HepG2 (cell line): ENCODE measurements around the gene AUNIP. TPM values are rescaled to one million over a fixed set of nuclear protein-coding genes. Genes with fewer than 3 reads are reported as not detected.

Experiments used
- ATAC-seq: fragments of 200-7000 bp; cut with Tn5 transposase; 3 replicates; pipeline ENCODE4 v1.9.1; 2020; ENCODE audit warnings: mild to moderate bottlenecking, moderate library complexity
- BruUV-seq: library from RNA; stranded (reverse); fragments of 400-500 nt; replicated peaks from 2 replicates; lab custom pipeline; 2021; lab: Mats Ljungman, UMichigan
- CTCF ChIA-PET: fragments of 300-600 bp; formaldehyde crosslinking; extraction: SDS; loops from one replicate; lab custom pipeline; 2021; ENCODE audit warnings: low total read pairs, inconsistent platforms, low intra/inter-chr PET ratio; lab: Yijun Ruan, JAX
- POLR2A ChIA-PET: fragments of 350-600 bp; sonication (Branson Sonifier 250); formaldehyde crosslinking; loops from one replicate; lab custom pipeline; 2020; ENCODE audit warnings: antibody characterized with exemption, inconsistent platforms; lab: Yijun Ruan, JAX
- DNase-seq: peaks from one replicate; pipeline ENCODE4 v3.0.0-alpha.2; 2015; ENCODE audit warnings: low spot score
- FAIRE-seq: peaks from 3 replicates; lab custom pipeline; 2011; peaks lifted over from hg19 to GRCh38; lab: Jason Lieb, UNC
- H2AFZ ChIP-seq: one replicate; pipeline ENCODE4 v1.6.1; 2011; ENCODE audit warnings: low read length, inconsistent platforms
- H3K27ac ChIP-seq: fragments of 300-600 bp; 3 replicates; pipeline ENCODE4 v1.8.0; 2011; ENCODE audit warnings: mixed run types, mild to moderate bottlenecking, mixed read lengths, low read length, inconsistent platforms; ENCODE audit not compliant: insufficient read depth; ENCODE audit errors: extremely low read length
- H3K27me3 ChIP-seq, 2 experiments: fragments of 200-600 bp in 1 of 2; 2 replicates in 1 of 2; 3 replicates in 1 of 2; pipeline versions ENCODE4 v1.6.0 to v1.8.0; 2011; ENCODE audit warnings: low read length in 2 of 2, mild to moderate bottlenecking in 2 of 2, moderate library complexity in 2 of 2, inconsistent platforms in 1 of 2; ENCODE audit not compliant: insufficient read depth in 2 of 2, control insufficient read depth in 1 of 2
- H3K36me3 ChIP-seq, 2 experiments: fragments of 200-600 bp in 1 of 2; replicated peaks in 1 of 2; 2 replicates in 1 of 2; 3 replicates in 1 of 2; pipeline versions ENCODE4 v1.5.1 to v1.8.0; 2011; ENCODE audit warnings: low read length in 2 of 2, inconsistent platforms in 1 of 2; ENCODE audit not compliant: insufficient read depth in 2 of 2, control insufficient read depth in 1 of 2
- H3K4me1 ChIP-seq: 2 replicates; pipeline ENCODE4 v1.5.1; 2012; ENCODE audit warnings: low read length, inconsistent platforms; ENCODE audit not compliant: insufficient read depth
- H3K4me2 ChIP-seq: 2 replicates; pipeline ENCODE4 v1.6.0; 2011; ENCODE audit warnings: low read depth, low read length, inconsistent platforms
- H3K4me3 ChIP-seq, 3 experiments: fragments of 200-600 bp in 1 of 3; sonication (generic), shearing (Covaris generic) in 1 of 3; replicated peaks in 1 of 3; 2 replicates each; pipeline ENCODE4 v1.5.1; 2011 to 2016; ENCODE audit warnings: low read length in 3 of 3, inconsistent platforms in 2 of 3, low read depth in 2 of 3, mild to moderate bottlenecking in 2 of 3, control low read depth in 1 of 3, mixed read lengths in 1 of 3; ENCODE audit not compliant: insufficient read depth in 1 of 3
- H3K79me2 ChIP-seq: one replicate; pipeline ENCODE4 v1.6.1; 2011; ENCODE audit warnings: low read length, inconsistent platforms; ENCODE audit not compliant: insufficient read depth
- H3K9ac ChIP-seq: 2 replicates; pipeline ENCODE4 v1.6.0; 2011; ENCODE audit warnings: mild to moderate bottlenecking, low read depth, low read length, inconsistent platforms; ENCODE audit not compliant: insufficient read depth
- H3K9me3 ChIP-seq: 2 replicates; pipeline ENCODE4 v1.5.1; 2012; ENCODE audit warnings: mild to moderate bottlenecking, low read length
- H4K20me1 ChIP-seq: 2 replicates; pipeline ENCODE4 v1.6.0; 2011; ENCODE audit warnings: inconsistent platforms, mild to moderate bottlenecking, low read length, moderate library complexity; ENCODE audit not compliant: insufficient read depth
- ATAD3A ChIP-seq: sonication (generic); formaldehyde crosslinking; IDR thresholded peaks from 2 replicates; pipeline ENCODE4 v1.4.0; 2020; ENCODE audit warnings: missing genetic modification reagents
- EP300 ChIP-seq, 3 experiments: sonication (generic) in 1 of 3; formaldehyde crosslinking in 1 of 3; IDR thresholded peaks; 2 replicates each; pipeline versions ENCODE4 v1.5.1 to v1.6.1; 2011 to 2020; ENCODE audit warnings: low read depth in 2 of 3, low read length in 2 of 3, borderline replicate concordance in 1 of 3, improper control_type of control experiment in 1 of 3, mild to moderate bottlenecking in 1 of 3, missing genetic modification reagents in 1 of 3, moderate library complexity in 1 of 3
- FOXA1 ChIP-seq, 2 experiments: fragments of 450-650 bp in 1 of 2; sonication (generic) in 1 of 2; formaldehyde crosslinking in 1 of 2; IDR thresholded peaks; 2 replicates each; pipeline versions ENCODE4 v1.4.0 to v1.6.1; 2016 to 2020; ENCODE audit warnings: missing genetic modification reagents in 1 of 2
- GFI1 ChIP-seq: sonication (generic); formaldehyde crosslinking; IDR thresholded peaks from 2 replicates; pipeline ENCODE4 v1.5.0; 2020; ENCODE audit warnings: missing genetic modification reagents, mild to moderate bottlenecking, borderline replicate concordance
- MAX ChIP-seq: IDR thresholded peaks from 2 replicates; pipeline ENCODE4 v1.6.1; 2012; ENCODE audit warnings: inconsistent platforms
- MIXL1 ChIP-seq: IDR thresholded peaks from 2 replicates; pipeline ENCODE4 v1.6.1; 2016
- TBX2 ChIP-seq: sonication (generic); formaldehyde crosslinking; IDR thresholded peaks from 2 replicates; pipeline ENCODE4 v1.5.0; 2020; ENCODE audit warnings: missing genetic modification reagents, mild to moderate bottlenecking, borderline replicate concordance
- U2AF1 ChIP-seq: fragments of 200-400 bp; formaldehyde crosslinking; optimal IDR thresholded peaks from 2 replicates; pipeline ENCODE3; 2017; ENCODE audit warnings: mild to moderate bottlenecking, low read depth, low read length
- ZBTB34 ChIP-seq: sonication (generic); formaldehyde crosslinking; IDR thresholded peaks from 2 replicates; pipeline ENCODE4 v1.8.0; 2022; ENCODE audit warnings: mild to moderate bottlenecking, missing genetic modification reagents
- WGBS: methylation state at CpG from one replicate; pipeline ENCODE4 v1.1.6; 2017; ENCODE audit warnings: low lambda C conversion rate; 5-methylcytosine and 5-hydroxymethylcytosine counted together
- in situ Hi-C: cut with HindIII; loops from 2 replicates; pipeline ENCODE4 v1.10.0; 2017; ENCODE audit warnings: low pct_unique_long_range_greater_than_20kb; ENCODE audit not compliant: extremely low pct_ligation_motif_present
- intact Hi-C: fragments of 100-400 bp; cut with micrococcal nuclease; formaldehyde crosslinking; loops from one replicate; pipeline ENCODE4 v1.10.0; 2022; ENCODE audit not compliant: unreplicated experiment
- polyA plus RNA-seq, 8 experiments: library from polyadenylated mRNA; depleted of rRNA in 3 of 8; stranded (reverse) in 7 of 8; unstranded in 1 of 8; fragments of >200 nt; fragmentation: Illumina TruSeq in 4 of 8; extraction: Trizol in 4 of 8; gene quantifications; 2 replicates each; pipeline versions ENCODE4 v1.2.1 to v1.2.3, GENCODE V29; 2011 to 2016; ENCODE audit warnings: low read depth in 4 of 8, missing spikeins in 1 of 8, mixed read lengths in 1 of 8; ENCODE audit not compliant: insufficient read depth in 1 of 8
- total RNA-seq, 5 experiments: library from RNA; depleted of rRNA; stranded (reverse); fragments of >200 nt; fragmentation: Illumina TruSeq; extraction: Trizol; gene quantifications; 2 replicates each; pipeline ENCODE4 v1.2.3, GENCODE V29; 2016; ENCODE audit warnings: low read depth in 1 of 5
- TF ChIP-seq, protein P1 (sequence below), 2 experiments: sonication (generic) in 1 of 2; formaldehyde crosslinking in 1 of 2; IDR thresholded peaks; 2 replicates each; pipeline versions ENCODE4 v1.4.0 to v1.6.1; 2016 to 2020; ENCODE audit warnings: borderline replicate concordance in 1 of 2, low read depth in 1 of 2, mild to moderate bottlenecking in 1 of 2, missing genetic modification reagents in 1 of 2
- TF ChIP-seq, protein P2 (sequence below): IDR thresholded peaks from 2 replicates; pipeline ENCODE4 v1.4.0; 2020; ENCODE audit warnings: mild to moderate bottlenecking, missing genetic modification reagents

Gene AUNIP
- total and polyA plus RNA-seq, 2 of the 13 experiments (the other 11 are each of a cell fraction or from before 2014, with no cell fraction given) = 3.8 to 12.3 TPM

GRCh38 chr1:25871086-25871703 lies 11.9 kb upstream of the AUNIP start:
- Histone ChIP-seq H3K4me3 (peak overlapping the region; percentile 15 to 56 (median 31); a peak in 5 of 6 replicates), H3K27me3 (no peaks in the 10 kb centered on the region; a peak in 1 of 5 replicates), H3K79me2 (peaks cover 22% of the 10 kb centered on the region), H3K4me1 (peaks cover 90% of the 10 kb centered on the region), H3K36me3 (no peaks in the 10 kb centered on the region), H3K9ac (peak overlapping the region; percentile 31), H3K4me2 (peak overlapping the region; percentile 81), H4K20me1 (no peaks in the 10 kb centered on the region), H3K9me3 (no peaks in the 10 kb centered on the region), H2AFZ (no peak overlapping the region), H3K27ac (peak overlapping the region; percentile 76)
- WGBS = 3% methylated on average over 5 of the region's 5 CpGs
- intact Hi-C loops = no loop called here
- in situ Hi-C loops = no loop called here
- CTCF ChIA-PET = no interaction called here
- POLR2A ChIA-PET = interaction anchor here (1.0 kb wide), 1 partner anchor 9 kb away, joined by 4 read pairs; no protein-coding TSS in a partner anchor
- ATAC-seq = peak; percentile 12
- DNase-seq = peak; percentile 75
- BruUV-seq = no TSS peak
- peak; percentile 79 for FAIRE-seq
- TF ChIP-seq GFI1 (CRISPR knock-in tag) (peak; percentile 86; the same call in 1 of the 2 replicates), MAX (peak; percentile 18; the same call in 1 of the 2 replicates), U2AF1 (peak; percentile 39), TBX2 (CRISPR knock-in tag) (peak; percentile 66; the same call in 1 of the 2 replicates), MIXL1 (CRISPR knock-in tag) (0 out of 2 replicates have a peak, but pooled peaks have one; percentile 34), EP300 (IDR thresholded peaks at IDR 0.05; ENCODE audit: low read depth in 2 of 2, low read length in 2 of 2) (peak in 1 of 2 experiments; percentile 73; a peak in 2 of 4 replicates), EP300 (CRISPR knock-in tag; IDR thresholded peaks at IDR 0.05; ENCODE audit: borderline replicate concordance) (no peak), FOXA1 (IDR thresholded peaks at IDR 0.05) (no peak), FOXA1 (CRISPR knock-in tag; IDR thresholded peaks at IDR 0.05) (peak; percentile 3; the same call in 1 of the 2 replicates), ATAD3A (CRISPR knock-in tag) (no peak), ZBTB34 (CRISPR knock-in tag) (no peak)
- TF ChIP-seq, protein P1, sequence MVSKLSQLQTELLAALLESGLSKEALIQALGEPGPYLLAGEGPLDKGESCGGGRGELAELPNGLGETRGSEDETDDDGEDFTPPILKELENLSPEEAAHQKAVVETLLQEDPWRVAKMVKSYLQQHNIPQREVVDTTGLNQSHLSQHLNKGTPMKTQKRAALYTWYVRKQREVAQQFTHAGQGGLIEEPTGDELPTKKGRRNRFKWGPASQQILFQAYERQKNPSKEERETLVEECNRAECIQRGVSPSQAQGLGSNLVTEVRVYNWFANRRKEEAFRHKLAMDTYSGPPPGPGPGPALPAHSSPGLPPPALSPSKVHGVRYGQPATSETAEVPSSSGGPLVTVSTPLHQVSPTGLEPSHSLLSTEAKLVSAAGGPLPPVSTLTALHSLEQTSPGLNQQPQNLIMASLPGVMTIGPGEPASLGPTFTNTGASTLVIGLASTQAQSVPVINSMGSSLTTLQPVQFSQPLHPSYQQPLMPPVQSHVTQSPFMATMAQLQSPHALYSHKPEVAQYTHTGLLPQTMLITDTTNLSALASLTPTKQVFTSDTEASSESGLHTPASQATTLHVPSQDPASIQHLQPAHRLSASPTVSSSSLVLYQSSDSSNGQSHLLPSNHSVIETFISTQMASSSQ (IDR thresholded peaks at IDR 0.05; ENCODE audit: low read depth) = peak; percentile 67
- TF ChIP-seq, protein P1 (CRISPR knock-in tag; IDR thresholded peaks at IDR 0.05; ENCODE audit: borderline replicate concordance) = peak; percentile 88; the same call in 1 of the 2 replicates
- TF ChIP-seq, protein P2, sequence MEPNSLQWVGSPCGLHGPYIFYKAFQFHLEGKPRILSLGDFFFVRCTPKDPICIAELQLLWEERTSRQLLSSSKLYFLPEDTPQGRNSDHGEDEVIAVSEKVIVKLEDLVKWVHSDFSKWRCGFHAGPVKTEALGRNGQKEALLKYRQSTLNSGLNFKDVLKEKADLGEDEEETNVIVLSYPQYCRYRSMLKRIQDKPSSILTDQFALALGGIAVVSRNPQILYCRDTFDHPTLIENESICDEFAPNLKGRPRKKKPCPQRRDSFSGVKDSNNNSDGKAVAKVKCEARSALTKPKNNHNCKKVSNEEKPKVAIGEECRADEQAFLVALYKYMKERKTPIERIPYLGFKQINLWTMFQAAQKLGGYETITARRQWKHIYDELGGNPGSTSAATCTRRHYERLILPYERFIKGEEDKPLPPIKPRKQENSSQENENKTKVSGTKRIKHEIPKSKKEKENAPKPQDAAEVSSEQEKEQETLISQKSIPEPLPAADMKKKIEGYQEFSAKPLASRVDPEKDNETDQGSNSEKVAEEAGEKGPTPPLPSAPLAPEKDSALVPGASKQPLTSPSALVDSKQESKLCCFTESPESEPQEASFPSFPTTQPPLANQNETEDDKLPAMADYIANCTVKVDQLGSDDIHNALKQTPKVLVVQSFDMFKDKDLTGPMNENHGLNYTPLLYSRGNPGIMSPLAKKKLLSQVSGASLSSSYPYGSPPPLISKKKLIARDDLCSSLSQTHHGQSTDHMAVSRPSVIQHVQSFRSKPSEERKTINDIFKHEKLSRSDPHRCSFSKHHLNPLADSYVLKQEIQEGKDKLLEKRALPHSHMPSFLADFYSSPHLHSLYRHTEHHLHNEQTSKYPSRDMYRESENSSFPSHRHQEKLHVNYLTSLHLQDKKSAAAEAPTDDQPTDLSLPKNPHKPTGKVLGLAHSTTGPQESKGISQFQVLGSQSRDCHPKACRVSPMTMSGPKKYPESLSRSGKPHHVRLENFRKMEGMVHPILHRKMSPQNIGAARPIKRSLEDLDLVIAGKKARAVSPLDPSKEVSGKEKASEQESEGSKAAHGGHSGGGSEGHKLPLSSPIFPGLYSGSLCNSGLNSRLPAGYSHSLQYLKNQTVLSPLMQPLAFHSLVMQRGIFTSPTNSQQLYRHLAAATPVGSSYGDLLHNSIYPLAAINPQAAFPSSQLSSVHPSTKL (CRISPR knock-in tag) = peak; percentile 43; the same call in 1 of the 2 replicates
